K562 (cell line): ENCODE data around the gene RGS14. TPM values are rescaled to one million over a fixed set of nuclear protein-coding genes. Genes with fewer than 3 reads are reported as not detected.

Experiments used
- CHAMP1 ChIP-seq: fragments of 450-650 bp; IDR thresholded peaks from 2 replicates; pipeline ENCODE4 v1.6.1; 2016; ENCODE audit warnings: mild to moderate bottlenecking
- E2F4 ChIP-seq: sonication (generic); formaldehyde crosslinking; IDR thresholded peaks from 2 replicates; pipeline ENCODE4 v1.8.0; 2022; ENCODE audit warnings: mild to moderate bottlenecking, low read depth, missing genetic modification reagents
- HDAC3 ChIP-seq: fragments of 450-650 bp; IDR thresholded peaks from 2 replicates; pipeline ENCODE4 v1.6.1; 2018; ENCODE audit warnings: borderline replicate concordance, mild to moderate bottlenecking, moderate library complexity; ENCODE audit not compliant: partially characterized antibody
- HMG20A ChIP-seq: fragments of 450-650 bp; formaldehyde crosslinking; conservative IDR thresholded peaks from 2 replicates; pipeline ENCODE4 v1.4.0; 2020; ENCODE audit warnings: mild to moderate bottlenecking, mixed read lengths
- RFX5 ChIP-seq: IDR thresholded peaks from 2 replicates; pipeline ENCODE4 v1.6.1; 2011; ENCODE audit warnings: low read depth, mild to moderate bottlenecking, improper control_type of control experiment, low read length
- ZBTB11 ChIP-seq, 3 experiments: fragments of 200-800 bp in 1 of 3; fragments of 250-450 bp in 1 of 3; fragments of 450-650 bp in 1 of 3; sonication (Bioruptor Pico) in 1 of 3; sonication (Bioruptor generic) in 1 of 3; formaldehyde crosslinking in 1 of 3; IDR thresholded peaks; 2 replicates each; pipeline versions ENCODE4 v1.6.1 to v1.8.0; 2016 to 2022; ENCODE audit warnings: mild to moderate bottlenecking in 2 of 3, missing genetic modification characterization in 2 of 3, missing compliant biosample characterization in 1 of 3, moderate library complexity in 1 of 3
- ZHX1 ChIP-seq: fragments of 150-350 bp; conservative IDR thresholded peaks from 2 replicates; pipeline ENCODE4 v1.6.1; 2014; ENCODE audit warnings: low read length
- ZNF592 ChIP-seq: fragments of 450-650 bp; IDR thresholded peaks from 2 replicates; pipeline ENCODE4 v1.6.1; 2017; ENCODE audit warnings: antibody characterized with exemption, mild to moderate bottlenecking
- ZNF76 ChIP-seq: fragments of 250-450 bp; sonication (Bioruptor Pico); IDR thresholded peaks from 2 replicates; pipeline ENCODE4 v1.4.0; 2020; ENCODE audit warnings: mild to moderate bottlenecking, moderate library complexity, borderline replicate concordance
- polyA plus RNA-seq, 8 experiments: library from polyadenylated mRNA; depleted of rRNA in 4 of 8; stranded (reverse) in 5 of 8; unstranded in 3 of 8; fragments of >200 nt; fragmentation: Nextera tagmentation in 2 of 8; fragmentation: Illumina TruSeq in 1 of 8; extraction: Ambion mirVana in 2 of 8; extraction: Trizol in 1 of 8; gene quantifications; 2 replicates each; pipeline versions ENCODE4 v1.2.1 to v1.2.3, GENCODE V29; 2011 to 2014; ENCODE audit warnings: inconsistent platforms in 1 of 8, missing spikeins in 1 of 8
- total RNA-seq, 7 experiments: library from RNA; depleted of rRNA in 6 of 7; stranded (reverse); fragments of >200 nt in 6 of 7; fragmentation: Illumina TruSeq in 2 of 7; extraction: Trizol in 2 of 7; gene quantifications; 2 replicates each; pipeline versions ENCODE4 v1.2.1 to v1.2.3, GENCODE V29; 2011 to 2021; ENCODE audit warnings: low replicate concordance in 1 of 7

The RGS14 gene
- total and polyA plus RNA-seq, 9 of the 15 experiments (the other 6 are each of a cell fraction or from before 2014, with no cell fraction given) = 0.28 to 75.9 (median 34.5) TPM

- no peak for TF ChIP-seq E2F4 (CRISPR knock-in tag)
- no peak for TF ChIP-seq RFX5
- no peak for TF ChIP-seq HMG20A (CRISPR knock-in tag)
- TF ChIP-seq ZBTB11 (CRISPR knock-in tag; IDR thresholded peaks at IDR 0.05) = no peak
- no peak for TF ChIP-seq HDAC3
- no peak for TF ChIP-seq ZNF592
- no peak for TF ChIP-seq CHAMP1
- TF ChIP-seq ZNF76 (CRISPR knock-in tag) = no peak
- no peak for TF ChIP-seq ZHX1
Measured at GRCh38 chr5:177344891-177345290, 12.8 kb upstream of the RGS14 start (continued).
